Central memory CD8-positive, alpha-beta T cell (primary cell): Measurements from ENCODE around the gene HEBP1.

ENCODE experiments used
- ATAC-seq: fragments of 150-1000 bp; cut with Tn5 transposase; replicated peaks from 2 replicates; pipeline ENCODE4 v1.10.0; 2022; ENCODE audit warnings: mild to moderate bottlenecking, moderate FRiP score, moderate number of reproducible peaks; ENCODE audit not compliant: poor library complexity, severe bottlenecking; ENCODE audit errors: extremely low read depth
- DNase-seq, 2 donors: peaks; one replicate each; pipeline ENCODE4 v3.0.0; 2021; ENCODE audit warnings: low spot score in 2 of 2
- H3K27ac Mint-ChIP-seq: one replicate; pipeline ENCODE4 v1.8.0; 2022; ENCODE audit warnings: low read depth, mild to moderate bottlenecking, moderate library complexity, mixed read lengths
- H3K27me3 Mint-ChIP-seq: one replicate; pipeline ENCODE4 v1.8.0; 2022; ENCODE audit warnings: mixed read lengths
- H3K36me3 Mint-ChIP-seq: one replicate; pipeline ENCODE4 v1.8.0; 2022; ENCODE audit warnings: mild to moderate bottlenecking, moderate library complexity, mixed read lengths; ENCODE audit not compliant: insufficient read depth
- H3K4me1 Mint-ChIP-seq: one replicate; pipeline ENCODE4 v1.8.0; 2022; ENCODE audit warnings: mixed read lengths
- H3K4me3 Mint-ChIP-seq: one replicate; pipeline ENCODE4 v1.8.0; 2022; ENCODE audit warnings: mild to moderate bottlenecking, moderate library complexity, mixed read lengths
- H3K9me3 Mint-ChIP-seq: one replicate; pipeline ENCODE4 v1.8.0; 2022; ENCODE audit warnings: mixed read lengths

The HEBP1 gene

DNA sequence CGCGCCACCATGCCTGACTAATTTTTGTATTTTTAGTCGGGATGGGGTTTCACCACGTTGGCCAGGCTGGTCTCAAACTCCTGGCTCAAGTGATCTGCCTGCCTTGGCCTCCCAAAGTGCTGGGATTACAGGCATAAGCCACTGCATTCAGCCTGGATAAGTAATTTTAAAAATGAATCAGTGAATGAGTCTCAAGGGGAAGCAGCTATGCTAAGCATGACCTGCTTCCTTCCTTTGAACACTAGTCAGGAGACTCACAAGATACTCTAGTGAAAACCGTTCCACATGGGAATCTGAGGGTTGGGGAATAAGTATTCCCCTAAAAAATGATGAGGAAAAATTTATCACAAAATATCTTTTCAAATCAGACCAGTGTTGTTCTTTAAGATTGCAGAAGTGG lies 33.4 kb upstream of the HEBP1 start:
- no peaks in the 10 kb centered on the region for H3K9me3 Mint-ChIP-seq
- H3K27me3 Mint-ChIP-seq, result peaks cover 11% of the 10 kb centered on the region
- no peak overlapping the region for H3K4me3 Mint-ChIP-seq
- ATAC-seq (no peak), DNase-seq (no peak)
- no peaks in the 10 kb centered on the region for H3K36me3 Mint-ChIP-seq
- no peaks in the 10 kb centered on the region for H3K4me1 Mint-ChIP-seq
- H3K27ac Mint-ChIP-seq, result no peak overlapping the region

DNA sequence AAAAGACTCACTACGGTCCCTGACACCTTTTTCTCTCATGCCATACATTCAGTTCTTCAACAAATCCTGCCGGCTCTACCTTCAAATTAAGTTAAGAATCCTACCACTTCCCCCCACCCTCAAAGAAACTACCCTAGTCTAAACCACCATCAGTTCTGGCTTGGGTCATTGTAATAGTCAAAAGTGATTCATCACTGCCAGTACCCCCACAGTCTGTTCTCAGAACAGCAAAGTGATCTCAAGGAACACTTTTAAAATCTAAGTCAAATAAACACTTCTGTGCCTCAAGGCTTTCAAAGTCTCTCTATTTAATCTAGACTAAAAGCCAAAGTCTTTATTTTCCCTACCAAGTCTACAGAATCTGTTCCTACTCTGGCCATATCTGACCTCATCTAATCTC lies 32.1 kb upstream of the HEBP1 start:
- no peaks in the 10 kb centered on the region for H3K36me3 Mint-ChIP-seq
- no peak overlapping the region for H3K27ac Mint-ChIP-seq
- peaks cover 11% of the 10 kb centered on the region for H3K27me3 Mint-ChIP-seq
- no peak for DNase-seq
- H3K4me3 Mint-ChIP-seq, result no peak overlapping the region
- H3K9me3 Mint-ChIP-seq, result no peaks in the 10 kb centered on the region
- no peaks in the 10 kb centered on the region for H3K4me1 Mint-ChIP-seq
- ATAC-seq, result no peak

DNA sequence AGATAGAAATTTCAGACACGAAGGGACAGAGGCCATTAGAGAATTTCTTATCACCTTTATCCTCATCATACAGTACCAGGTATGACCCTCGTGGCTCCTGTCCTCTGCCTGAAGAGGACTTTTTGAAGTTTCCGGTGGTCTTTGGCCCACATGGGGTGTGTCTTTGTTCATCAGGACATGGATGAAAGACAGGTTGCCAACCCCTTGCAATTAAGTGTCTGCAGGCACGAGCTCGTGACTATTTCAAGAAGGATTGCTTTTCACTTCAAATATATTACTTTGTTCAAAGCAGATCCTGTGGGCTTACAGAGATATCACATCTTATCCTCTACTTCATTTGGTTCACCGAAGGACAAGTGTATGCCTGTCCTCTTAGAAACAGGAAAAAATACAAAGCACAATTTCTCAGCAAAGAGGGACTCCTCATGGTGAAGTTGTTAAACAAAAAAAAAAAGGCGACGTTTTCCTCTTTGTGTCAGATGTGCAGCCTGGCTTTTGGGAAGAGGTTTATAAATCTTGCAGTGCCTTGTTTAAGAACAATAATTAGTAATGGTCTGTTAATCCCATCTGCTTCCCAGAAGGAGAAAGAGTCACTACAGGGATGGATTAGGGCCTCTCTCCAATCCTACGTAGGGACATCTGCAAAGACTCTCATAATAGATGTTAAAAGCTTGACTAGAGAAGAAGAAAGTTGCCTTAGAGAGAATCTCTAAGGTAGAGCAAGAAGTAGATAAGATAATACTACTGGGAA lies 30.7 kb upstream of the HEBP1 start:
- H3K27me3 Mint-ChIP-seq, result peaks cover 20% of the 10 kb centered on the region
- no peak for ATAC-seq
- no peak for DNase-seq
- no peaks in the 10 kb centered on the region for H3K9me3 Mint-ChIP-seq
- no peak overlapping the region for H3K27ac Mint-ChIP-seq
- H3K36me3 Mint-ChIP-seq, result no peaks in the 10 kb centered on the region
- H3K4me1 Mint-ChIP-seq, result no peaks in the 10 kb centered on the region
- no peak overlapping the region for H3K4me3 Mint-ChIP-seq

DNA sequence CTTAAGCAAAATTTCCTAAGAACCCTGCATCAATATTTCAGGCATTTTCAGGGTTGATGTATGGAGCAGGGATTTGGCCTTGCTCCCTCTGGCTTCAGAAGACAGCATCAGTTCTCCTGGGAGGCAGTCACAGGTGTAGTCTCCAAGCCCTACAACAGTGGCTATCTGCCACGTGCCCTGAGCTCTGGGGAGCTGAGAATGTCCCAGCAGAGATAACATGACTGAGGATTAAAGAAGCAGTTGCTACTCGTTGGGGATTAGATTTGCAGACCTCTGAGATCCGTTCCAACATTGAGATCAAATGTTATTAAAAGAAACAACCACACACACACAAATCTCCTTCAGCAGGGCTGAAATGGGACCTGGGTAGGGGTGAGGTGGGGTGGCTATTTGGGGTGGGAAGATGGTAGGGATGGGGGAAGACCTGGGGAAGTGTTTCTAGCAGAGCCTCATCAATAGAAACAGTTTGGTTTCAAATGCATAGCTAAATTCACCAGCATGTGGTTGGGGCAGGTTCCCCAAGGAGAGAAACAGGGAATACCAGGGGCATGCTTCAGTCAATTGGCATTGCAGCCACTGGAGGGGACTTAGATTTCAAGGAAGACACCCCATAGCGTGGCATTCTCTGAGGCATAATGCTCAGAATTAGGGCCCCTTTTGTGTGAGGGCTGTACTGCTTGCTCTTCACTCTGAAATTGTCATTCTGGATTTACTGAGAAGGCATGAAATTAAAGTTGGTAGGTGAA lies 28.9 kb upstream of the HEBP1 start:
- no peaks in the 10 kb centered on the region for H3K9me3 Mint-ChIP-seq
- DNase-seq (no peak), ATAC-seq (no peak)
- peaks cover 37% of the 10 kb centered on the region for H3K27me3 Mint-ChIP-seq
- H3K4me3 Mint-ChIP-seq, result no peak overlapping the region
- no peaks in the 10 kb centered on the region for H3K4me1 Mint-ChIP-seq
- H3K36me3 Mint-ChIP-seq, result no peaks in the 10 kb centered on the region
- H3K27ac Mint-ChIP-seq, result no peak overlapping the region

DNA sequence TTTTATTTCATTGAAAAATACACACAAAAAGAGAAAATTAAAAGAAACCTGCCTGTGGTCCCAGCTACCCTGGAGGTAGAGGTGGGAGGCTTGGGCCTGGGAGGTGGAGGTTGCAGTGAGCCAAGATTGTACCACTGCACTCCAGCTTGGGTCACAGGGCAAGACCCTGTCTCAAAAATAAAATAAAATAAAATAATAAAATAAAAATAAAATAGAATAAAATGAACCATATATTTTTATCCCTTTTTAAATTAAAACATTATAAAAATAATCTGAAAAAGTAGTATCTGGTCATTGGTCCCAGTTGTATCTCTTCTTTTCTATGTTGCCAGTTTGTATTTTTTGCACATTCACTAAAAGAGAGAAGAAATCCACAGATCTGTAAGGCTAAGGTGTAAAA lies 27.4 kb upstream of the HEBP1 start:
- DNase-seq, result no peak
- H3K4me3 Mint-ChIP-seq, result no peak overlapping the region
- H3K27me3 Mint-ChIP-seq, result peaks cover 46% of the 10 kb centered on the region
- H3K4me1 Mint-ChIP-seq, result no peaks in the 10 kb centered on the region
- no peak for ATAC-seq
- no peaks in the 10 kb centered on the region for H3K9me3 Mint-ChIP-seq
- H3K27ac Mint-ChIP-seq, result no peak overlapping the region
- no peaks in the 10 kb centered on the region for H3K36me3 Mint-ChIP-seq

DNA sequence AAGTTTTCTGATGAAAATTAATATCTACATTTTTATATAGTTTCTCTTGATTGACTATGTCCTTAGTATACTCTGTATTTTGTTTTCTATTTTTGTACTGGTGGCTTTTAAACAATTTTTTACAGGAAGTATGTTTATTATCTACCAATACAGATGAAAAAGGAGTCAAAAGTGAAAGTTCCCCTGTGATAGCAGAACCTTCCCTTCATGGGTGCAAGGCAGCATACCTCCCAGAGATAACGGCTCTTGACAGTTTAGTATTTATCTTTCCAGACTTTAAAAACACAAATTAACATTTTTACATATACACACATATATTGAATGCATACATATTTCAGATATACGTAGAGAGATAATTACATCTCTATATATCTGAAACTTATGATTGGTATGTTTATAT lies 27.0 kb upstream of the HEBP1 start:
- H3K36me3 Mint-ChIP-seq, result no peaks in the 10 kb centered on the region
- ATAC-seq (no peak), DNase-seq (no peak)
- no peak overlapping the region for H3K27ac Mint-ChIP-seq
- H3K9me3 Mint-ChIP-seq, result no peaks in the 10 kb centered on the region
- peaks cover 46% of the 10 kb centered on the region for H3K27me3 Mint-ChIP-seq
- no peak overlapping the region for H3K4me3 Mint-ChIP-seq
- no peaks in the 10 kb centered on the region for H3K4me1 Mint-ChIP-seq

DNA sequence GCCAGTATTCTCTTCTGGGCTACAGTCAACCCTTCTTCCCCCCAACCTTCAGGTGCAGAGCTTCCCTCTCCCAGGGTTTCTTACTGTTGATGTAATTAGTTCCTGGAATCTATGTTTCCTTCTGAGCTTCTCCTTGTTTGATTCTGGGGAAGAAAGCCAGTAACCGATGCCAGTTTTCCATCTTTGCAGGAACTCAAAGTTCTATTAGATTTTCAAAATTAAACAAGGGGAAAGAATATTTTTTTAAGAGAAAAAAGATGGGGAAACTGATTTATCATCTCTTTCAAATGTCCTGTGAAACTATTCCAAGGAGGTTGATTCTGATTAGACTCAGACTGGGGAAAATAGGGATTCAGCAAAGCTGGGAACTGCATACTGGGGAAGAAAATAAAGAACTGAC lies 26.2 kb upstream of the HEBP1 start:
- H3K27ac Mint-ChIP-seq, result no peak overlapping the region
- peaks cover 46% of the 10 kb centered on the region for H3K27me3 Mint-ChIP-seq
- H3K4me3 Mint-ChIP-seq, result no peak overlapping the region
- no peak for ATAC-seq
- H3K9me3 Mint-ChIP-seq, result no peaks in the 10 kb centered on the region
- no peak for DNase-seq
- H3K36me3 Mint-ChIP-seq, result no peaks in the 10 kb centered on the region
- no peaks in the 10 kb centered on the region for H3K4me1 Mint-ChIP-seq

DNA sequence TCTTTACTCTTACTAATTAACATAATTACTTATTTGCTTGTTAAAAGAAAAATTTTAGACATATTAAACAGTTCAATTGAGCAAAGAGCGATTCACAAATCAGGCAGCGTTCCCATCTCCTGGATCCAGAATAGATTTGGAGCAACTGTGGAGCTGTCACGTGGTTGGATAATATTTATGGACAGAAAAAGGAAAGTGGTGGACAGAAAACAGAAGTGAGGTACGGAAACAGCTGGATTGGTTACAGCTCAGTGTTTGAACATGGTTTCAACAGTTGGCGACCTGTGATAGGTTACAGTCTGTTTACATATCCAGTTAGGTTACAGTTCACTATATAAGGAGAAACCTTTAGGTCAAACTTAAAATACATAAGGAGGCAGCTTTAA lies 24.5 kb upstream of the HEBP1 start:
- no peak overlapping the region for H3K27ac Mint-ChIP-seq
- H3K27me3 Mint-ChIP-seq, result peaks cover 53% of the 10 kb centered on the region
- no peaks in the 10 kb centered on the region for H3K9me3 Mint-ChIP-seq
- ATAC-seq (no peak), DNase-seq (no peak)
- no peak overlapping the region for H3K4me3 Mint-ChIP-seq
- no peaks in the 10 kb centered on the region for H3K4me1 Mint-ChIP-seq
- peaks cover 2% of the 10 kb centered on the region for H3K36me3 Mint-ChIP-seq

DNA sequence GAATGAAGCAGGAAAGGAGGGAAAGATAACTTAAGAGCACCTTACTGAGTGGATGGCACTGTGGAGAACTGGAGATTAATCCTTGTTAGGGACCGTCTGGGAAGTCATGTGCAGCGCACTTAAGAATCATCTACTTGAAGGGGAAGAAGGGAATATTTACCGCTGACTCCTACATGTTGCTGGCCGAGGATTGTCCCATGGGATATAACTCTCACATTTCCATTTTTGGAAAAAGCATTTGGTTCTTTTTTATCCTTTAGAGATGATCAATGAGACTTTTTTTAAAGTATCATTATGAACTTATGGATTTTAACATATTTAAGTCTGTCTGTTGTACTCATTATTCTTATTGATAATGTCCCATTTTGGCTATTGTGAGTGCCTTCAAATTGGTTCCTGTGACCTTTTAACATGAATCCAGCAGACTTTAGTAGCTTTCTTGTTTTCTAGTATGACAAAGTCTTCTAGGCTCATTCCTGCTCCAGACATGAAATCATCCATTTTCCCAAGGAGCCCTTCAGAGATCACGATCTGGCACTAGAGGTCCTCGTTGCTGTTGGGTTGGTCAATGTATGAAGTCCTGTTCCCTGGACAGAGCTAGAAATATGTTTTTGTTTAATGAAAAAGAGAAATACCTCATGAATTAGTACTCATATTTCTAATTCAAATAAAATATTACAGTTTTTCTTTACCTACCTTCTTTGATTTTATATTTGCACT lies 23.9 kb upstream of the HEBP1 start:
- Mint-ChIP-seq H3K27me3 (peaks cover 53% of the 10 kb centered on the region), H3K4me3 (no peak overlapping the region)
- ATAC-seq, result no peak

DNA sequence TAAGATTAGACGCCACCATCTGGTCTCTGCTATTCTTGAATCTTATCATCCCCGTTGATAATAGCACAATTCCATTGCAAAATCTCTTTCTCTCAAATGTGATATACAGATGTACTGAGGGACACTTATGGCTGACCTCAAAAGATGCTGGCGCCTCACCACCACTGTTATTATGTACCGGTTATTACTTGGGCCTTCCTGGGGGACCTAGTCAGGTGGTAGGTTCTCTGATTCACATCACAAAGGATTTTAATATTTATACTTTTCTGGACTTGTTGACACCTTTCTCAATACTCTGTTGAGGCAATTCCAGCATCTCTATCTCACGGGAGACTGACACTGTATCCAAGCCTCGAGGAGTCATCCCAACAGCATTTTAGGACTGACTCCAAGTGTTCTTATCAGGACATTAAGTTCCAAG lies 22.8 kb upstream of the HEBP1 start:
- Mint-ChIP-seq H3K27ac (no peak overlapping the region), H3K4me1 (no peaks in the 10 kb centered on the region), H3K36me3 (peaks cover 2% of the 10 kb centered on the region), H3K9me3 (no peaks in the 10 kb centered on the region), H3K27me3 (peaks cover 60% of the 10 kb centered on the region), H3K4me3 (no peak overlapping the region)
- DNase-seq (no peak), ATAC-seq (no peak)

More for the DNA sequence above, 23.9 kb upstream of the HEBP1 start:
- DNase-seq, result no peak
- Mint-ChIP-seq H3K9me3 (no peaks in the 10 kb centered on the region), H3K4me1 (no peaks in the 10 kb centered on the region), H3K36me3 (peaks cover 2% of the 10 kb centered on the region), H3K27ac (no peak overlapping the region)

DNA sequence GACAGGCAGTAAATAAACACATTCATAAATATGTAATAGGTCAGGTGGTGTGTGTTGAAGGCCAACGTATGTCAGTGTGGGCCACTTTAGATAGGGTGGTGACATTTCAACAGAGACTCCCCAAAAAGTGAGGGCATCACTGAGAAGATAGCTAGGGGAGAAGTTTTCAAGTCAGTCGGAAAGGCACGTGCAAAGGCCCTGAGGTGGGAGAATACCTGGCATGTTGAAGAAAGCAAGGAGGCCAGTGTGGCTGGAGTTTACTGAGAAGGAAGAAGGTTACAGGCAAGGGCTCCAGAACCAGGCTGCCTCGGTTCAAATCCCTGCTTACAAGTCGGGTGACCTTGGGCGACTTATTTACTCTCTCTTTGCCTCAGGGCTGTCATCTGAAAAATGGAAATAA lies 11.0 kb upstream of the HEBP1 start:
- Mint-ChIP-seq H3K4me1 (no peaks in the 10 kb centered on the region), H3K27me3 (peaks cover 20% of the 10 kb centered on the region), H3K4me3 (no peak overlapping the region), H3K9me3 (no peaks in the 10 kb centered on the region), H3K27ac (no peak overlapping the region), H3K36me3 (no peaks in the 10 kb centered on the region)
- DNase-seq, result no peak
- ATAC-seq, result no peak

DNA sequence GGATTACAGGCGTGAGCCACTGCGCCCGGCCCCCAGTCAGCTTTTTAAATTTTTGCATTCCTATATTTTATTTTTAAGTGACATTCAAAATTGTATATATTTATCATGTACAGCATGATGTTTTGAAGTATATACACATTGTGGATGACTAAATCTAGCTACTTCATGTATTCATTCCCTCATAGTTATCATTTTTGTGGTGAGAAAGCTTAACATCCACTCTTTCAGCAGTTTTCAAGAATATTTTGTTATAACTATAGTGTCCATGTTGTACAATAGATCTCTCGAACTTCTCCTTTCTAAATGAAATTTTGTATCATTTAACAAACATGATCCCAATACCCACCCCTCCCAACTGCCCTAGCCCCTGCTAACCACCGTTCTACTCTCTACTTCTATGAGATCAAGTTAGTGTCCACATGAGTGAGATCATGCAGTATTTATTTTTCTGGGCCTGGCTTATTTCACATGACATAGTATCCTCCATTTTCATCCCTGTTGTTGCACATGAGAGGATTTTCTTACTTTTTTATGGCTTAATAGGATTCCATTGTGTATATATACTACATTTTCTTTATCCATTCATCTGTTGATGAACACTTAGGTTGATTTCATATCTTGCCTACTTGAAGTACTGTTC lies 8.8 kb upstream of the HEBP1 start:
- DNase-seq (no peak), ATAC-seq (no peak)
- no peak overlapping the region for H3K4me3 Mint-ChIP-seq
- no peaks in the 10 kb centered on the region for H3K9me3 Mint-ChIP-seq
- H3K27me3 Mint-ChIP-seq, result peaks cover 15% of the 10 kb centered on the region
- H3K4me1 Mint-ChIP-seq, result no peaks in the 10 kb centered on the region
- no peak overlapping the region for H3K27ac Mint-ChIP-seq
- no peaks in the 10 kb centered on the region for H3K36me3 Mint-ChIP-seq
